ENCODE data around the gene NPM3.
A peak's percentile ranks its signal among the peaks of the same experiment; 100 is the strongest.
"Not testable (repeated sequence)": the region's sequence is repeated elsewhere in the genome, so short reads cannot be mapped to it uniquely, and the experiment has no call there.

The NPM3 gene

GRCh38 chr10:101803511-101803910 lies 20.3 kb upstream of the NPM3 start:
- no peak for DNase-seq (ENCODE audit: low read depth)

- no peak for DNase-seq (ENCODE audit: low read depth)
Measured at GRCh38 chr10:101797403-101798059, 14.3 kb upstream of the NPM3 start.

GRCh38 chr10:101793526-101793925 lies 10.3 kb upstream of the NPM3 start:
- no peak for DNase-seq (ENCODE audit: low read depth)

- no peak for DNase-seq (ENCODE audit: low read depth)
Measured at GRCh38 chr10:101789686-101790085, 6.4 kb upstream of the NPM3 start.

GRCh38 chr10:101789231-101789630 lies 6.0 kb upstream of the NPM3 start:
- DNase-seq (ENCODE audit: low read depth), result not testable (repeated sequence)

- no peak for DNase-seq (ENCODE audit: low read depth)
Measured at GRCh38 chr10:101785801-101786200, 2.6 kb upstream of the NPM3 start.

GRCh38 chr10:101784558-101784957 lies 1.3 kb upstream of the NPM3 start:
- DNase-seq (ENCODE audit: low read depth), result no peak

- DNase-seq (ENCODE audit: low read depth), result no peak
Measured at GRCh38 chr10:101783736-101784118, 481 bp upstream of the NPM3 start.

GRCh38 chr10:101781984-101782810 lies 1.0 kb downstream of the NPM3 start:
- no peak for DNase-seq (ENCODE audit: low read depth)

- no peak for DNase-seq (ENCODE audit: low read depth)
Measured at GRCh38 chr10:101781655-101781983, 1.6 kb downstream of the NPM3 start.

GRCh38 chr10:101780818-101781654 lies 2.2 kb downstream of the NPM3 start:
- DNase-seq (ENCODE audit: low read depth), result peak; percentile 21

- DNase-seq (ENCODE audit: low read depth), result no peak
Measured at GRCh38 chr10:101780187-101780817, 2.9 kb downstream of the NPM3 start.

- no peak for DNase-seq (ENCODE audit: low read depth)
Measured at GRCh38 chr10:101779544-101780186, 3.6 kb downstream of the NPM3 start.

- no peak for DNase-seq (ENCODE audit: low read depth)
Measured at GRCh38 chr10:101778781-101779543, 4.3 kb downstream of the NPM3 start.

- no peak for DNase-seq (ENCODE audit: low read depth)
Measured at GRCh38 chr10:101778151-101778780, 5.0 kb downstream of the NPM3 start.

- DNase-seq (ENCODE audit: low read depth), result no peak
Measured at GRCh38 chr10:101777619-101778145, 5.6 kb downstream of the NPM3 start.

- no peak for DNase-seq (ENCODE audit: low read depth)
Measured at GRCh38 chr10:101776161-101776817, 7.0 kb downstream of the NPM3 start.

- DNase-seq (ENCODE audit: low read depth), result no peak
Measured at GRCh38 chr10:101775273-101776160, 7.7 kb downstream of the NPM3 start, which contains the start of gene FGF8. Gene FGF8 (minus strand): TSS chr10:101776114. CDS start chr10:101775900, 214 bp downstream.
